SU-DHL-6 (cell line): ENCODE results near the gene STOML1.

Source experiments
- CTCF ChIP-seq: fragments of 200-600 bp; sonication (generic); IDR thresholded peaks from one replicate; pipeline ENCODE4 v1.5.1; 2017; ENCODE audit warnings: antibody characterized with exemption, mild to moderate bottlenecking, low read length, moderate library complexity; ENCODE audit not compliant: insufficient read depth, poor library complexity, severe bottlenecking
- EZH2phosphoT487 ChIP-seq: fragments of 200-600 bp; sonication (generic), shearing (Covaris generic); conservative IDR thresholded peaks from 2 replicates; pipeline ENCODE4 v1.6.1; 2018; ENCODE audit warnings: mild to moderate bottlenecking, antibody characterized with exemption, low read length, moderate library complexity, mixed read lengths

- TF ChIP-seq CTCF = no peak
- TF ChIP-seq EZH2phosphoT487 = no peak
Measured at GRCh38 chr15:74037171-74038117, 45.3 kb upstream of the STOML1 start.
